H1 (cell line): ENCODE results near the gene GRIK4. TPM values are rescaled to one million over a fixed set of nuclear protein-coding genes. Genes with fewer than 3 reads are reported as not detected.

Experiments
- CTCF ChIA-PET: fragments of 300-600 bp; sonication (Branson Sonifier 250); formaldehyde crosslinking; loops from one replicate; lab custom pipeline; 2021; ENCODE audit not compliant: partially characterized antibody; lab: Charles Lee
- POLR2A ChIA-PET: fragments of 300-600 bp; sonication (Branson Sonifier 250); formaldehyde crosslinking; loops from one replicate; lab custom pipeline; 2021; ENCODE audit warnings: inconsistent platforms; ENCODE audit not compliant: partially characterized antibody; lab: Charles Lee
- DNase-seq, 2 experiments: peaks; one replicate each; pipeline versions ENCODE4 v3.0.0 to v3.0.0-alpha.2; 2010 to 2022; ENCODE audit warnings: low spot score in 2 of 2, low read depth in 1 of 2, mixed read lengths in 1 of 2
- FAIRE-seq: peaks from 2 replicates; lab custom pipeline; 2011; peaks lifted over from hg19 to GRCh38; lab: Jason Lieb, UNC
- H2AFZ ChIP-seq: 2 replicates; pipeline ENCODE4 v1.8.1; 2012; ENCODE audit warnings: low read length, inconsistent platforms
- H2AK5ac ChIP-seq: 2 replicates; pipeline ENCODE4 v1.6.1; 2013; ENCODE audit warnings: low read depth, low read length
- H2BK120ac ChIP-seq: replicated peaks from 2 replicates; pipeline ENCODE3; 2013; ENCODE audit warnings: low read depth, low read length, inconsistent platforms
- H2BK12ac ChIP-seq: 2 replicates; pipeline ENCODE4 v1.6.1; 2013; ENCODE audit warnings: low read depth, low read length
- H2BK15ac ChIP-seq: 2 replicates; pipeline ENCODE4 v1.6.1; 2013; ENCODE audit warnings: low read length
- H2BK20ac ChIP-seq: 2 replicates; pipeline ENCODE4 v1.6.1; 2013; ENCODE audit warnings: low read length
- H2BK5ac ChIP-seq: 2 replicates; pipeline ENCODE4 v1.6.1; 2013; ENCODE audit warnings: low read depth, low read length
- H3K14ac ChIP-seq: 2 replicates; pipeline ENCODE4 v1.6.1; 2013; ENCODE audit warnings: inconsistent platforms; ENCODE audit not compliant: insufficient read length
- H3K18ac ChIP-seq: 2 replicates; pipeline ENCODE4 v1.6.1; 2013; ENCODE audit warnings: low read length; ENCODE audit errors: extremely low read depth
- H3K23ac ChIP-seq: 2 replicates; pipeline ENCODE4 v1.6.1; 2013; ENCODE audit warnings: inconsistent platforms; ENCODE audit not compliant: insufficient read length
- H3K23me2 ChIP-seq: 2 replicates; pipeline ENCODE4 v1.6.1; 2013; ENCODE audit warnings: low read depth, low read length
- H3K27ac ChIP-seq: 2 replicates; pipeline ENCODE4 v1.6.1; 2011; ENCODE audit warnings: low read depth, low read length, inconsistent platforms
- H3K27me3 ChIP-seq, 4 experiments: replicated peaks in 1 of 4; 1 replicate in 1 of 4; 2 replicates in 3 of 4; pipeline versions ENCODE4 v1.6.1 to v1.8.1; 2011 to 2013; ENCODE audit warnings: low read length in 3 of 4, mild to moderate bottlenecking in 3 of 4, inconsistent platforms in 2 of 4, mixed read lengths in 2 of 4, moderate library complexity in 1 of 4; ENCODE audit not compliant: control insufficient read depth in 3 of 4, insufficient read depth in 3 of 4; ENCODE audit errors: extremely low read depth in 1 of 4
- H3K36me3 ChIP-seq, 4 experiments: 2 replicates each; pipeline versions ENCODE4 v1.6.1 to v1.8.1; 2011 to 2013; ENCODE audit warnings: mild to moderate bottlenecking in 4 of 4, low read length in 3 of 4, moderate library complexity in 2 of 4, control low read depth in 1 of 4, inconsistent platforms in 1 of 4; ENCODE audit not compliant: insufficient read depth in 4 of 4, control insufficient read depth in 2 of 4
- H3K4ac ChIP-seq: replicated peaks from 2 replicates; pipeline ENCODE3; 2013; ENCODE audit warnings: low read length, low read depth, mixed read lengths, inconsistent platforms; ENCODE audit not compliant: insufficient read length
- H3K4me1 ChIP-seq, 4 experiments: replicated peaks in 1 of 4; 1 replicate in 1 of 4; 2 replicates in 3 of 4; pipeline versions ENCODE4 v1.6.1 to v1.8.1; 2011 to 2013; ENCODE audit warnings: low read length in 3 of 4, inconsistent platforms in 2 of 4, mixed read lengths in 1 of 4; ENCODE audit not compliant: insufficient read depth in 4 of 4, control insufficient read depth in 3 of 4
- H3K4me2 ChIP-seq, 2 experiments: 2 replicates each; pipeline versions ENCODE4 v1.6.1 to v1.8.1; 2011 to 2013; ENCODE audit warnings: low read depth in 2 of 2, low read length in 2 of 2, control low read depth in 1 of 2, inconsistent platforms in 1 of 2, mild to moderate bottlenecking in 1 of 2; ENCODE audit not compliant: insufficient read depth in 1 of 2
- H3K4me3 ChIP-seq, 4 experiments: fragments of 200-600, 300-600 bp in 1 of 4; sonication (generic), shearing (Covaris generic), sonication (Bioruptor Twin) in 1 of 4; 2 replicates each; pipeline versions ENCODE4 v1.5.1 to v1.8.1; 2011 to 2016; ENCODE audit warnings: low read length in 4 of 4, low read depth in 3 of 4, control low read depth in 2 of 4, inconsistent platforms in 2 of 4, mild to moderate bottlenecking in 2 of 4, mixed read lengths in 1 of 4, moderate library complexity in 1 of 4; ENCODE audit not compliant: insufficient read depth in 2 of 4; ENCODE audit errors: extremely low read depth in 1 of 4
- H3K56ac ChIP-seq: replicated peaks from 2 replicates; pipeline ENCODE3; 2013; ENCODE audit warnings: low read depth, mild to moderate bottlenecking, mixed read lengths, low read length, inconsistent platforms; ENCODE audit not compliant: insufficient read length
- H3K79me1 ChIP-seq: 2 replicates; pipeline ENCODE4 v1.6.1; 2013; ENCODE audit warnings: low read depth, low read length, control low read depth
- H3K79me2 ChIP-seq, 2 experiments: 2 replicates each; pipeline versions ENCODE4 v1.6.1 to v1.8.1; 2012 to 2013; ENCODE audit warnings: low read length in 2 of 2, mild to moderate bottlenecking in 2 of 2, inconsistent platforms in 1 of 2; ENCODE audit not compliant: insufficient read depth in 2 of 2, control insufficient read depth in 1 of 2
- H3K9ac ChIP-seq, 4 experiments: replicated peaks in 1 of 4; 1 replicate in 1 of 4; 2 replicates in 3 of 4; pipeline versions ENCODE4 v1.6.1 to v1.8.1; 2011 to 2013; ENCODE audit warnings: low read depth in 3 of 4, low read length in 3 of 4, control low read depth in 2 of 4, mild to moderate bottlenecking in 2 of 4, moderate library complexity in 2 of 4, inconsistent platforms in 1 of 4; ENCODE audit errors: extremely low read depth in 1 of 4
- H3K9me3 ChIP-seq, 2 experiments: 2 replicates each; pipeline versions ENCODE4 v1.6.1 to v1.8.1; 2012 to 2013; ENCODE audit warnings: mild to moderate bottlenecking in 2 of 2, moderate library complexity in 2 of 2, control low read depth in 1 of 2, inconsistent platforms in 1 of 2, low read depth in 1 of 2, low read length in 1 of 2, mixed read lengths in 1 of 2; ENCODE audit not compliant: insufficient read depth in 2 of 2
- H4K20me1 ChIP-seq, 2 experiments: replicated peaks in 1 of 2; 2 replicates each; pipeline versions ENCODE3 to v1.8.1; 2011 to 2013; ENCODE audit warnings: inconsistent platforms in 2 of 2, low read length in 2 of 2, mild to moderate bottlenecking in 1 of 2; ENCODE audit not compliant: insufficient read depth in 2 of 2, control insufficient read depth in 1 of 2
- H4K5ac ChIP-seq: 2 replicates; pipeline ENCODE4 v1.6.1; 2013; ENCODE audit warnings: low read length, low read depth, mixed read lengths, inconsistent platforms; ENCODE audit not compliant: insufficient read length
- H4K8ac ChIP-seq: 2 replicates; pipeline ENCODE4 v1.8.0; 2013; ENCODE audit warnings: mild to moderate bottlenecking, moderate library complexity, low read length, inconsistent platforms; ENCODE audit not compliant: insufficient read depth; ENCODE audit errors: extremely low read depth
- H4K91ac ChIP-seq: replicated peaks from 2 replicates; pipeline ENCODE3; 2013; ENCODE audit warnings: low read length, mixed read lengths, inconsistent platforms; ENCODE audit not compliant: insufficient read length
- FOSL1 ChIP-seq: IDR thresholded peaks from 2 replicates; pipeline ENCODE4 v1.6.1; 2011; ENCODE audit warnings: mild to moderate bottlenecking, low read depth, low read length, moderate library complexity; ENCODE audit not compliant: insufficient read depth
- RAD21 ChIP-seq, 2 experiments: IDR thresholded peaks in 1 of 2; conservative IDR thresholded peaks in 1 of 2; 2 replicates each; pipeline ENCODE4 v1.6.1; 2011; ENCODE audit warnings: low read depth in 2 of 2, low read length in 2 of 2, improper control_type of control experiment in 1 of 2, inconsistent platforms in 1 of 2, mild to moderate bottlenecking in 1 of 2, moderate library complexity in 1 of 2
- WGBS, 2 experiments: shearing (Covaris generic) in 1 of 2; methylation state at CpG; one replicate each; pipeline versions ENCODE4 v1.1.6 to v1.1.7; 2013 to 2015; ENCODE audit warnings: low lambda C conversion rate in 2 of 2, mixed read lengths in 2 of 2, inconsistent platforms in 1 of 2, low coverage in 1 of 2, missing lambda C conversion rate in 1 of 2; ENCODE audit not compliant: insufficient replicate concordance in 2 of 2, insufficient coverage in 1 of 2, insufficient read length in 1 of 2; ENCODE audit errors: extremely low coverage in 1 of 2, missing lambda C conversion rate in 1 of 2; 5-methylcytosine and 5-hydroxymethylcytosine counted together
- polyA plus RNA-seq, 7 experiments: library from polyadenylated mRNA; depleted of rRNA in 3 of 7; stranded (reverse) in 5 of 7; unstranded in 2 of 7; fragments of >200 nt in 5 of 7; fragments of 200-250 nt in 2 of 7; gene quantifications; 1 replicate in 5 of 7; 2 replicates in 1 of 7; 4 replicates in 1 of 7; pipeline versions ENCODE4 v1.2.1 to v1.2.3, GENCODE V29; 2011 to 2013; ENCODE audit warnings: missing spikeins in 2 of 7, mixed read lengths in 2 of 7
- total RNA-seq: library from RNA; stranded (reverse); fragmentation: NEBNext Ultra II Directional; extraction: Animal tissue kit (Norgen Biotek cat#: 25700); gene quantifications from 2 replicates; pipeline ENCODE4 v1.2.1, GENCODE V29; 2021
- TF ChIP-seq, protein P1 (sequence below): IDR thresholded peaks from 2 replicates; pipeline ENCODE4 v1.6.1; 2012; ENCODE audit warnings: low read length, inconsistent platforms

Gene GRIK4
- total and polyA plus RNA-seq, 2 of the 8 experiments (the other 6 are each of a cell fraction or from before 2014, with no cell fraction given): 1.2 to 2.9 TPM

DNA sequence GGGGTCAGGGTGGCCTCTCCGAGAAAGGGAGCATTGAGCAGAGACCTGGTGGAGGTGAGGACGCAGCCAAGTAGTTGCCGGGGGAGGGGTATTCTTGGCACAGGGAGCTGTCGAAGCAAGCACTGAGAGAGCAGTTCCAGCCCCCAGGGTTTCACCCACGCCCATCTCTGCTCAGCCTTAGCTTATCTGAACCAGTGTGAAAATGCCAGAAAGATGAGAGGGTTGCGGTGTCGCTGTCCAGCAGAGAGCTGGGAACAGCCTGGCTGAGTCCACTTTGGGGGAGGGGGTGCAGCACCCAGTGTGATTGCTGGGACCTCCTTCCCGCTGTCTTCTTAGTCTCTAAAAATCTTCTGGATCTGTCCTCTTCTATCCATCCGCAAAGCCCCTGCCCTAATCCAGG, 389.1 kb downstream of the GRIK4 start:
- POLR2A ChIA-PET: interaction anchor here (0.7 kb wide), 1 partner anchor 218 kb away, joined by 3 read pairs; no protein-coding TSS in a partner anchor
- Histone ChIP-seq H2AK5ac (no peak overlapping the region), H3K56ac (no peak overlapping the region), H2BK20ac (no peak overlapping the region), H2BK5ac (no peak overlapping the region), H2AFZ (no peak overlapping the region), H3K36me3 (no peaks in the 10 kb centered on the region), H3K4ac (no peak overlapping the region), H3K79me1 (no peaks in the 10 kb centered on the region), H4K8ac (no peak overlapping the region; the same call in 1 of the 2 replicates), H3K4me3 (no peak overlapping the region), H3K9ac (no peak overlapping the region), H4K5ac (no peak overlapping the region), H2BK120ac (no peak overlapping the region), H3K4me2 (no peak overlapping the region), H3K23ac (no peak overlapping the region), H3K4me1 (peaks cover 0 to 6% (median 0%) of the 10 kb centered on the region in 4 experiments; a peak in 2 of 7 replicates), H3K9me3 (no peaks in the 10 kb centered on the region), H2BK15ac (no peak overlapping the region), H3K79me2 (no peaks in the 10 kb centered on the region), H2BK12ac (no peak overlapping the region), H4K91ac (no peak overlapping the region), H3K14ac (no peak overlapping the region), H3K23me2 (no peaks in the 10 kb centered on the region), H3K27me3 (no peaks in the 10 kb centered on the region; a peak in 1 of 7 replicates), H3K27ac (no peak overlapping the region), H4K20me1 (no peaks in the 10 kb centered on the region), H3K18ac (no peak overlapping the region)
- FAIRE-seq: no peak
- TF ChIP-seq, protein P1, sequence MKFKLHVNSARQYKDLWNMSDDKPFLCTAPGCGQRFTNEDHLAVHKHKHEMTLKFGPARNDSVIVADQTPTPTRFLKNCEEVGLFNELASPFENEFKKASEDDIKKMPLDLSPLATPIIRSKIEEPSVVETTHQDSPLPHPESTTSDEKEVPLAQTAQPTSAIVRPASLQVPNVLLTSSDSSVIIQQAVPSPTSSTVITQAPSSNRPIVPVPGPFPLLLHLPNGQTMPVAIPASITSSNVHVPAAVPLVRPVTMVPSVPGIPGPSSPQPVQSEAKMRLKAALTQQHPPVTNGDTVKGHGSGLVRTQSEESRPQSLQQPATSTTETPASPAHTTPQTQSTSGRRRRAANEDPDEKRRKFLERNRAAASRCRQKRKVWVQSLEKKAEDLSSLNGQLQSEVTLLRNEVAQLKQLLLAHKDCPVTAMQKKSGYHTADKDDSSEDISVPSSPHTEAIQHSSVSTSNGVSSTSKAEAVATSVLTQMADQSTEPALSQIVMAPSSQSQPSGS: no peak
- TF ChIP-seq FOSL1: no peak
- TF ChIP-seq RAD21 (IDR thresholded peaks at IDR 0.05 in 1 of 2, conservative IDR thresholded peaks at IDR 0.05 in 1 of 2; ENCODE audit: low read depth in 2 of 2, low read length in 2 of 2): no peak
- CTCF ChIA-PET: interaction anchor here (0.7 to 5.1 kb wide), 11 partner anchors 7 to 245 kb away, joined by 3 to 36 read pairs (median 4); no protein-coding TSS in a partner anchor
- no peak for DNase-seq
- WGBS, 2 experiments: 79% methylated on average over 9 of the region's 9 CpGs; no CpG with 5 or more reads in 1 of the 2 experiments
